Measurements from ENCODE around the gene MGAT5.

Gene MGAT5

DNA sequence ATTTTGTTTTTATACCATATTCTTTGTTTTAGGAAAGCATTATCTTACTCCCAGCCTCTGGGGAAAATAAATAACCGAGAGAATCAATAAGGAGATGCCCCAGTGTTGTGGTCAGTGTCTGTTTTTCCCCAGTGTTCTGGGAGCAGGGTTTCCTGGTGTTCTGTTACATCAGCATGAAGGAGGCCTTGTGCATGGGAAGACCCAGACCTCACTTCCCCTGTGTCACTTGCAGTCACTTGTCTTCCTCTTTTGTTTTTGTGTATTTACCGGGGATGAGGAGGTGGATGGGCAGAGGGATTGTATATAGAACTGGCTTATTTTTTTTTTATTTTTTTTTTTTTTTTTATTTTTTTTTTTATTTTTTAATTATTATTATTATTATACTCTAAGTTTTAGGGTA is 45.0 kb upstream of the MGAT5 start (continued):
- TF ChIP-seq, protein P1, sequence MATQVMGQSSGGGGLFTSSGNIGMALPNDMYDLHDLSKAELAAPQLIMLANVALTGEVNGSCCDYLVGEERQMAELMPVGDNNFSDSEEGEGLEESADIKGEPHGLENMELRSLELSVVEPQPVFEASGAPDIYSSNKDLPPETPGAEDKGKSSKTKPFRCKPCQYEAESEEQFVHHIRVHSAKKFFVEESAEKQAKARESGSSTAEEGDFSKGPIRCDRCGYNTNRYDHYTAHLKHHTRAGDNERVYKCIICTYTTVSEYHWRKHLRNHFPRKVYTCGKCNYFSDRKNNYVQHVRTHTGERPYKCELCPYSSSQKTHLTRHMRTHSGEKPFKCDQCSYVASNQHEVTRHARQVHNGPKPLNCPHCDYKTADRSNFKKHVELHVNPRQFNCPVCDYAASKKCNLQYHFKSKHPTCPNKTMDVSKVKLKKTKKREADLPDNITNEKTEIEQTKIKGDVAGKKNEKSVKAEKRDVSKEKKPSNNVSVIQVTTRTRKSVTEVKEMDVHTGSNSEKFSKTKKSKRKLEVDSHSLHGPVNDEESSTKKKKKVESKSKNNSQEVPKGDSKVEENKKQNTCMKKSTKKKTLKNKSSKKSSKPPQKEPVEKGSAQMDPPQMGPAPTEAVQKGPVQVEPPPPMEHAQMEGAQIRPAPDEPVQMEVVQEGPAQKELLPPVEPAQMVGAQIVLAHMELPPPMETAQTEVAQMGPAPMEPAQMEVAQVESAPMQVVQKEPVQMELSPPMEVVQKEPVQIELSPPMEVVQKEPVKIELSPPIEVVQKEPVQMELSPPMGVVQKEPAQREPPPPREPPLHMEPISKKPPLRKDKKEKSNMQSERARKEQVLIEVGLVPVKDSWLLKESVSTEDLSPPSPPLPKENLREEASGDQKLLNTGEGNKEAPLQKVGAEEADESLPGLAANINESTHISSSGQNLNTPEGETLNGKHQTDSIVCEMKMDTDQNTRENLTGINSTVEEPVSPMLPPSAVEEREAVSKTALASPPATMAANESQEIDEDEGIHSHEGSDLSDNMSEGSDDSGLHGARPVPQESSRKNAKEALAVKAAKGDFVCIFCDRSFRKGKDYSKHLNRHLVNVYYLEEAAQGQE (tag by site-specific recombination; IDR thresholded peaks at IDR 0.05) = no peak
- no peak for TF ChIP-seq ZNF600 (tag by site-specific recombination; IDR thresholded peaks at IDR 0.05)

DNA sequence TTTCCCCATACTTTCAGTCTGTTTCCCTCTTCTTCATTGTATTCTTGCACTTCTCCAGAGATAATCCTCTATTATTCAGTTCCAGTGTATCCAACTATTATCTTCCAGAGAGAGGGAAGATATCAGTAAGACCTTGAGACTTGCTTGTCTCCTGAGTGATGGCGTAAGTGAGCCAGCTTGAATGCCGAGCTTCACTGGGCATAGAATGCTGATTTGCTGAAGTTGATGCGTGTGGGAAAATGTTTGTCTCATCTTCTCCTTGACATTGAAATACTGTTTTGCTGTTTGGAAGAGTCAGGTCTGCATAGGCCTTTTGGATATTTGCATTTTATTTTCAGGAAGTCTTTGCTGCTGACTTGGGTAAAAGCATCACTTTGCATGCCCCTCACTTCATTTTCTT is 41.1 kb upstream of the MGAT5 start:
- Histone ChIP-seq H3K36me3 (ENCODE audit: control insufficient read depth in 2 of 2, insufficient read depth in 1 of 2, low read length in 2 of 2) (no peaks in the 10 kb centered on the region), H3K9me3 (ENCODE audit: control insufficient read depth, insufficient read depth, low read depth, low read length) (no peaks in the 10 kb centered on the region), H3K4me1 (ENCODE audit: control insufficient read depth, insufficient read depth, low read length) (peaks cover 2% of the 10 kb centered on the region; the same call in 1 of the 2 replicates), H3K4me3 (ENCODE audit: low read depth, low read length) (no peak overlapping the region), H3K27ac (ENCODE audit: extremely low read depth, low read depth, low read length) (no peak overlapping the region)
- TF ChIP-seq, protein P2, sequence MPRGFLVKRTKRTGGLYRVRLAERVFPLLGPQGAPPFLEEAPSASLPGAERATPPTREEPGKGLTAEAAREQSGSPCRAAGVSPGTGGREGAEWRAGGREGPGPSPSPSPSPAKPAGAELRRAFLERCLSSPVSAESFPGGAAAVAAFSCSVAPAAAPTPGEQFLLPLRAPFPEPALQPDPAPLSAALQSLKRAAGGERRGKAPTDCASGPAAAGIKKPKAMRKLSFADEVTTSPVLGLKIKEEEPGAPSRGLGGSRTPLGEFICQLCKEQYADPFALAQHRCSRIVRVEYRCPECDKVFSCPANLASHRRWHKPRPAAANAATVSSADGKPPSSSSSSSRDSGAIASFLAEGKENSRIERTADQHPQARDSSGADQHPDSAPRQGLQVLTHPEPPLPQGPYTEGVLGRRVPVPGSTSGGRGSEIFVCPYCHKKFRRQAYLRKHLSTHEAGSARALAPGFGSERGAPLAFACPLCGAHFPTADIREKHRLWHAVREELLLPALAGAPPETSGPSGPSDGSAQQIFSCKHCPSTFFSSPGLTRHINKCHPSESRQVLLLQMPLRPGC (tag by site-specific recombination; IDR thresholded peaks at IDR 0.05) = no peak
- TF ChIP-seq ZNF121 (tag by site-specific recombination; IDR thresholded peaks at IDR 0.05) = no peak
- TF ChIP-seq ZNF600 (tag by site-specific recombination; IDR thresholded peaks at IDR 0.05) = no peak
- ChIA-PET CTCF (interaction anchor here (0.6 kb wide), 1 partner anchor 33 kb away, joined by 3 read pairs; no protein-coding TSS in a partner anchor), POLR2A (no interaction called here)

DNA sequence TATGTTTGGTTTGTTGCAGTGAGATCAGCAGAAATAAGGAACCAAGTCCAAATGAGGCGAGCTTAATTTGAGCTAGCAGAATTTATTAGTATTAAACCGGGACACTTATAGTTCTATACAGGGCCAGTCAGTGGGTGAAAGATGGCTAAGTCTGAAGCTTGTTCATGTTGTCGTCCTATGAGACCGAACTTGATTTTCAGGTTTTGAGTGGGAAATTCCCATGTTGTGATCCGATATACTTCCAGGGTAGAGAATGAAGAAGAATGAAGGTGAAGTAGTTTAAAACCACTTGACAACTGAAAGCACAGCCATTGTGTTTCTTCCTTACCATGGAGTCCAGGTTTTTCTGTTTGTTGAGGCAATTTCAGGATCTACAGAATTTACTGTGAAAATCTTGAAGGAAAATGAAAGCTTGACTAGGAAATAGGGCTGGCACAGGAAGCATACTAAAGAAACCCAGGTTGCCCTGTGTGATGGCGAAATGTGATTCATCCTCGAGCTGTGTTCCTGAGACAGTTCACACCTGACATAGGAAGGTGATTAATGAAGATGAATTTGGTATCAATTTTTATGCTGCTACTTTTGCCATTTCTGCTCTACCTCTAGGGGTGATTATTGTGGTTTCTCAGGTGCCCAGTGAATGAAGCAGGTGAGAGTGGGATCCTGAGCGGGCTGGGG is 37.6 kb upstream of the MGAT5 start:
- Histone ChIP-seq H3K27ac (ENCODE audit: extremely low read depth, low read depth, low read length) (no peak overlapping the region), H3K36me3 (ENCODE audit: control insufficient read depth in 2 of 2, insufficient read depth in 1 of 2, low read length in 2 of 2) (no peaks in the 10 kb centered on the region), H3K9me3 (ENCODE audit: control insufficient read depth, insufficient read depth, low read depth, low read length) (no peaks in the 10 kb centered on the region), H3K4me1 (ENCODE audit: control insufficient read depth, insufficient read depth, low read length) (no peaks in the 10 kb centered on the region), H3K4me3 (ENCODE audit: low read depth, low read length) (no peak overlapping the region)
- ChIA-PET CTCF (interaction anchor here (0.7 to 2.8 kb wide), 4 partner anchors 9 to 97 kb away, joined by 4 to 15 read pairs (median 6); no protein-coding TSS in a partner anchor), POLR2A (no interaction called here)
- no peak for TF ChIP-seq ZNF423 (tag by site-specific recombination; IDR thresholded peaks at IDR 0.05)
- TF ChIP-seq ZNF48 (tag by site-specific recombination; IDR thresholded peaks at IDR 0.05) = no peak
- no peak for TF ChIP-seq SP7 (tag by site-specific recombination; IDR thresholded peaks at IDR 0.05)
- TF ChIP-seq ZBTB1 (tag by site-specific recombination; IDR thresholded peaks at IDR 0.05) = no peak
- no peak for TF ChIP-seq SCRT1 (tag by site-specific recombination; IDR thresholded peaks at IDR 0.05; ENCODE audit: borderline replicate concordance)
- no peak for TF ChIP-seq ZNF621 (tag by site-specific recombination; IDR thresholded peaks at IDR 0.05)
- no peak for TF ChIP-seq ZXDB (tag by site-specific recombination; IDR thresholded peaks at IDR 0.05)
- no peak for TF ChIP-seq ZNF501 (tag by site-specific recombination; IDR thresholded peaks at IDR 0.05)
- TF ChIP-seq GLIS1 (tag by site-specific recombination; IDR thresholded peaks at IDR 0.05) = no peak
- no peak for TF ChIP-seq ZFP3 (tag by site-specific recombination; IDR thresholded peaks at IDR 0.05; ENCODE audit: low read depth)
- no peak for TF ChIP-seq ZNF175 (tag by site-specific recombination; IDR thresholded peaks at IDR 0.05)

DNA sequence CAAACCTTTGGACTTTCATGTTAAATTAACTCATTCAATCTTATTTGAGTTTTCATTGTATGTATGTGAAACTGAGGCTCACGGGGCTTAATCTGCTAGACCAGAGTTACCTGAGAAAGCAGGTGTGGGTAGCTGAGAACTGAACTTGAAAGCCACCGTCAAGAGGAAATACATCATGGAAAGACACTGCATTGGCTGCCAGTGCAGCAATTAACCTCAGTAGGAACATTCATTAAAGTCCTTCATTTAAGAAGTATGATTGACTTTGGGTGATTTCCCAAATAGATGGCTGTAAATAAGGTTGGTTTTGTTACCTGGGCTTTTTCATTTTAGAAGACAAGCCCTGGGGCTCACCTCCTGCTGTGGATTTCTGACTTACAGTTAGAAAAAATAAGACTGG is 36.5 kb upstream of the MGAT5 start:
- H3K4me3 ChIP-seq (ENCODE audit: low read depth, low read length) = no peak overlapping the region
- no peaks in the 10 kb centered on the region for H3K9me3 ChIP-seq (ENCODE audit: control insufficient read depth, insufficient read depth, low read depth, low read length)
- ChIA-PET POLR2A (no interaction called here), CTCF (no interaction called here)
- no peak overlapping the region for H3K27ac ChIP-seq (ENCODE audit: extremely low read depth, low read depth, low read length)
- no peaks in the 10 kb centered on the region for H3K36me3 ChIP-seq (ENCODE audit: control insufficient read depth in 2 of 2, insufficient read depth in 1 of 2, low read length in 2 of 2)
- no peaks in the 10 kb centered on the region for H3K4me1 ChIP-seq (ENCODE audit: control insufficient read depth, insufficient read depth, low read length)
- no peak for TF ChIP-seq ZNF112 (tag by site-specific recombination; IDR thresholded peaks at IDR 0.05)
- TF ChIP-seq, protein P3, sequence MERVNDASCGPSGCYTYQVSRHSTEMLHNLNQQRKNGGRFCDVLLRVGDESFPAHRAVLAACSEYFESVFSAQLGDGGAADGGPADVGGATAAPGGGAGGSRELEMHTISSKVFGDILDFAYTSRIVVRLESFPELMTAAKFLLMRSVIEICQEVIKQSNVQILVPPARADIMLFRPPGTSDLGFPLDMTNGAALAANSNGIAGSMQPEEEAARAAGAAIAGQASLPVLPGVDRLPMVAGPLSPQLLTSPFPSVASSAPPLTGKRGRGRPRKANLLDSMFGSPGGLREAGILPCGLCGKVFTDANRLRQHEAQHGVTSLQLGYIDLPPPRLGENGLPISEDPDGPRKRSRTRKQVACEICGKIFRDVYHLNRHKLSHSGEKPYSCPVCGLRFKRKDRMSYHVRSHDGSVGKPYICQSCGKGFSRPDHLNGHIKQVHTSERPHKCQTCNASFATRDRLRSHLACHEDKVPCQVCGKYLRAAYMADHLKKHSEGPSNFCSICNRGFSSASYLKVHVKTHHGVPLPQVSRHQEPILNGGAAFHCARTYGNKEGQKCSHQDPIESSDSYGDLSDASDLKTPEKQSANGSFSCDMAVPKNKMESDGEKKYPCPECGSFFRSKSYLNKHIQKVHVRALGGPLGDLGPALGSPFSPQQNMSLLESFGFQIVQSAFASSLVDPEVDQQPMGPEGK (tag by site-specific recombination; IDR thresholded peaks at IDR 0.05) = no peak
- no peak for TF ChIP-seq ZNF223 (tag by site-specific recombination; IDR thresholded peaks at IDR 0.05)
- TF ChIP-seq, protein P4, sequence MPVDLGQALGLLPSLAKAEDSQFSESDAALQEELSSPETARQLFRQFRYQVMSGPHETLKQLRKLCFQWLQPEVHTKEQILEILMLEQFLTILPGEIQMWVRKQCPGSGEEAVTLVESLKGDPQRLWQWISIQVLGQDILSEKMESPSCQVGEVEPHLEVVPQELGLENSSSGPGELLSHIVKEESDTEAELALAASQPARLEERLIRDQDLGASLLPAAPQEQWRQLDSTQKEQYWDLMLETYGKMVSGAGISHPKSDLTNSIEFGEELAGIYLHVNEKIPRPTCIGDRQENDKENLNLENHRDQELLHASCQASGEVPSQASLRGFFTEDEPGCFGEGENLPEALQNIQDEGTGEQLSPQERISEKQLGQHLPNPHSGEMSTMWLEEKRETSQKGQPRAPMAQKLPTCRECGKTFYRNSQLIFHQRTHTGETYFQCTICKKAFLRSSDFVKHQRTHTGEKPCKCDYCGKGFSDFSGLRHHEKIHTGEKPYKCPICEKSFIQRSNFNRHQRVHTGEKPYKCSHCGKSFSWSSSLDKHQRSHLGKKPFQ (tag by site-specific recombination; IDR thresholded peaks at IDR 0.05) = no peak
- no peak for TF ChIP-seq ZSCAN16 (tag by site-specific recombination; IDR thresholded peaks at IDR 0.05)
